NB4 (cell line): ENCODE results near the gene CAPZA2.

ENCODE experiments used
- DNase-seq: peaks from one replicate; pipeline ENCODE4 v3.0.0; 2010; ENCODE audit warnings: low read depth
- H3K4me3 ChIP-seq: one replicate; pipeline ENCODE4 v1.5.1; 2011; ENCODE audit warnings: mild to moderate bottlenecking, low read depth, low read length, moderate library complexity
- CTCF ChIP-seq: IDR thresholded peaks from one replicate; pipeline ENCODE4 v1.5.1; 2012; ENCODE audit warnings: low read depth, low read length
- MAX ChIP-seq: IDR thresholded peaks from 2 replicates; pipeline ENCODE4 v1.6.1; 2011; ENCODE audit warnings: low read depth, low read length
- MYC ChIP-seq: IDR thresholded peaks from 2 replicates; pipeline ENCODE4 v1.6.1; 2011; ENCODE audit warnings: low read depth, low read length
- POLR2A ChIP-seq: IDR thresholded peaks from 2 replicates; pipeline ENCODE4 v1.6.1; 2011; ENCODE audit warnings: mild to moderate bottlenecking; ENCODE audit not compliant: insufficient read length; ENCODE audit errors: extremely low read depth

Gene CAPZA2

GRCh38 chr7:116895849-116896248 lies 33.5 kb downstream of the CAPZA2 start:
- H3K4me3 ChIP-seq, result no peak overlapping the region
- DNase-seq, result no peak
- TF ChIP-seq CTCF, result no peak
- no peak for TF ChIP-seq POLR2A
- no peak for TF ChIP-seq MAX
- TF ChIP-seq MYC, result no peak

- DNase-seq, result no peak
- TF ChIP-seq MYC (no peak), MAX (no peak), CTCF (no peak)
- no peak overlapping the region for H3K4me3 ChIP-seq
Observed at GRCh38 chr7:116897661-116898060, 35.3 kb downstream of the CAPZA2 start.

DNA sequence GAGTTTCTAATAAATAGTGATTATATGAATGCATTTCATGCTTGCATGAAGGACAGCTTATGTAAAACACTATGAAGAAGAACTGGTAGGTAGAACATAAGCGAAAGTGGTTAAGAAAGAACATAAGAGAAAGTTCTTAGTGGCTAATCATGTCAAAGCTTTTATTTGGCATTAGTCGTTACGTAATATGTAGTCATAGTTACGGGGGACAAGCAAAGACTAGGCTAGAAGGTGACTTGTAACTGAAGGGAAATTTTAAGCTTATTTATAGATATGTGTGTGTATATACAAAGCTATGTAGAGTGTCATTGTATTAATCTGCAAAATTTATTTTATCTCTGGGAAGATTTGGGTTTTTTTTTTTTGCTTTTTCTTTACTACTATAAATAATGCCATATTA lies 36.9 kb downstream of the CAPZA2 start:
- peak; percentile 61 for DNase-seq
- no peak for TF ChIP-seq CTCF
- no peak for TF ChIP-seq MAX
- TF ChIP-seq MYC, result no peak
- TF ChIP-seq POLR2A, result no peak
- H3K4me3 ChIP-seq, result no peak overlapping the region

GRCh38 chr7:116901143-116901542 lies 38.8 kb downstream of the CAPZA2 start:
- H3K4me3 ChIP-seq, result no peak overlapping the region
- TF ChIP-seq MAX, result no peak
- TF ChIP-seq POLR2A, result no peak
- TF ChIP-seq CTCF, result no peak
- TF ChIP-seq MYC, result no peak
- no peak for DNase-seq

DNA sequence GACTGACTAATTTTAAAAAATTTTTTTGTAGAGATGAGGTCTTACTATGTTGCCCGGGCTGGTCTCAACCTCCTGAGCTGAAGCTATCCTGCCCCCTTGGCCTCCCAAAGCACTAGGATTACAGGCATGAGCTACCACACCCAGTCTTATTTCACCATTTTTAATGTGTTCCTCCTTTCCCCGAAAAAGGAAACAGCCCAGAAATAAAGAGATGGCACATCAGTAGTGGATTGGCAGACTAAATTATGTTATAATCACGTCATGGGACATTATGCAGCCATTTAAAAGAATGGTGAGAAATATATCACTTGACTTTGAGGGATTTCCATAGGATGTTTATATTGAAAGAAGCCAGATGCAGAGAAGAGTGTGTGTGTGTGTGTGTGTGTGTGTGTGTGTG lies 40.5 kb downstream of the CAPZA2 start:
- no peak overlapping the region for H3K4me3 ChIP-seq
- DNase-seq, result no peak
- TF ChIP-seq POLR2A, result no peak
- no peak for TF ChIP-seq MAX
- TF ChIP-seq MYC, result no peak
- TF ChIP-seq CTCF, result no peak

DNA sequence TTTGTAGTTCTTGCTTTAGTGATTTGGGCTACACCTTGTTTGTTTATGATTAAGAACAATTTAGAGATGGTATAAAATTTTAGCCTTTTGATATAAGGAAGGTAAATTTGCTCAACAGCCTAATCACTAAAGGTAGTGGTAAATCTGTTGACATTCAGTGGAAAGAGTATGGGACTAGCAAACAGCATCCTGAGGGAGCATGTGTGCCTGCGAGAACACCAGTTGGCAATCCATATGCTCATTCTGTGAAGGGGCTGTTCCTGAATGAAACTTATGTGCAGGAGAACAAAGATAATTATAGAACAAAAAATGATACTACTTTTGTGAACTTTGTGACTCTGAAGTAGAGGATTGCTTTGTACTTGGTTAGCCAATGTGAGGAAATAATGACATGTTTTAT lies 44.0 kb downstream of the CAPZA2 start:
- no peak for TF ChIP-seq MYC
- no peak for TF ChIP-seq MAX
- no peak for TF ChIP-seq POLR2A
- no peak for TF ChIP-seq CTCF
- no peak for DNase-seq
- no peak overlapping the region for H3K4me3 ChIP-seq
